Measurements from ENCODE around the gene PEAR1. TPM values are rescaled to one million over a fixed set of nuclear protein-coding genes. Genes with fewer than 3 reads are reported as not detected.

The PEAR1 gene
- total RNA-seq, 1 experiment from 2014 or later = 0.39 TPM

- Histone ChIP-seq H3K79me1 (ENCODE audit: insufficient read depth, low read depth, low read length, poor library complexity, severe bottlenecking) (no peaks in the 10 kb centered on the region), H4K5ac (ENCODE audit: insufficient read length, low read depth, low read length) (no peak overlapping the region), H3K23me2 (ENCODE audit: insufficient read length, low read depth, low read length, poor library complexity, severe bottlenecking) (no peaks in the 10 kb centered on the region), H2BK15ac (ENCODE audit: low read depth, low read length) (no peak overlapping the region), H4K20me1 (ENCODE audit: control insufficient read depth, insufficient read depth, insufficient read length) (no peaks in the 10 kb centered on the region), H4K8ac (replicated peaks; ENCODE audit: insufficient read length, low read depth, low read length) (no peak overlapping the region), H4K91ac (ENCODE audit: insufficient read length, low read depth, low read length) (no peak overlapping the region), H3T11ph (ENCODE audit: low read length) (no peak overlapping the region), H3K9me3 (ENCODE audit: control insufficient read depth, low read depth, low read length) (no peaks in the 10 kb centered on the region), H2BK12ac (ENCODE audit: insufficient read length, low read depth, low read length) (no peak overlapping the region), H3K4ac (ENCODE audit: low read depth, low read length) (no peak overlapping the region), H3K9ac (ENCODE audit: extremely low read depth, insufficient read length, low read length) (no peak overlapping the region), H2AFZ (ENCODE audit: low read length) (no peak overlapping the region), H3K79me2 (ENCODE audit: insufficient read depth, low read length) (no peaks in the 10 kb centered on the region), H3K27ac (ENCODE audit: insufficient read length, low read depth, low read length) (no peak overlapping the region), H2BK5ac (ENCODE audit: insufficient read length, low read length) (no peak overlapping the region), H3K4me1 (ENCODE audit: insufficient read depth, low read length) (no peaks in the 10 kb centered on the region), H2BK20ac (ENCODE audit: low read depth, low read length, poor library complexity, severe bottlenecking) (no peak overlapping the region), H2BK120ac (ENCODE audit: low read depth, low read length, poor library complexity, severe bottlenecking) (no peak overlapping the region), H3K27me3 (ENCODE audit: insufficient read depth, low read length) (peaks cover 15% of the 10 kb centered on the region; the same call in 1 of the 2 replicates), H2AK5ac (ENCODE audit: insufficient read length, low read length) (no peak overlapping the region), H3K14ac (ENCODE audit: insufficient read depth, low read length) (no peak overlapping the region; the same call in 1 of the 2 replicates), H3K18ac (ENCODE audit: insufficient read length, low read depth, low read length) (no peak overlapping the region), H3K23ac (ENCODE audit: insufficient read length, low read depth, low read length) (no peak overlapping the region), H3K56ac (ENCODE audit: insufficient read length, low read depth, low read length) (no peak overlapping the region), H3K4me2 (ENCODE audit: insufficient read depth, insufficient read length, low read length) (no peak overlapping the region)
- TF ChIP-seq, protein P1, sequence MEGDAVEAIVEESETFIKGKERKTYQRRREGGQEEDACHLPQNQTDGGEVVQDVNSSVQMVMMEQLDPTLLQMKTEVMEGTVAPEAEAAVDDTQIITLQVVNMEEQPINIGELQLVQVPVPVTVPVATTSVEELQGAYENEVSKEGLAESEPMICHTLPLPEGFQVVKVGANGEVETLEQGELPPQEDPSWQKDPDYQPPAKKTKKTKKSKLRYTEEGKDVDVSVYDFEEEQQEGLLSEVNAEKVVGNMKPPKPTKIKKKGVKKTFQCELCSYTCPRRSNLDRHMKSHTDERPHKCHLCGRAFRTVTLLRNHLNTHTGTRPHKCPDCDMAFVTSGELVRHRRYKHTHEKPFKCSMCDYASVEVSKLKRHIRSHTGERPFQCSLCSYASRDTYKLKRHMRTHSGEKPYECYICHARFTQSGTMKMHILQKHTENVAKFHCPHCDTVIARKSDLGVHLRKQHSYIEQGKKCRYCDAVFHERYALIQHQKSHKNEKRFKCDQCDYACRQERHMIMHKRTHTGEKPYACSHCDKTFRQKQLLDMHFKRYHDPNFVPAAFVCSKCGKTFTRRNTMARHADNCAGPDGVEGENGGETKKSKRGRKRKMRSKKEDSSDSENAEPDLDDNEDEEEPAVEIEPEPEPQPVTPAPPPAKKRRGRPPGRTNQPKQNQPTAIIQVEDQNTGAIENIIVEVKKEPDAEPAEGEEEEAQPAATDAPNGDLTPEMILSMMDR (conservative IDR thresholded peaks at IDR 0.05) = no peak
- Mint-ChIP-seq H3K9me3 (no peaks in the 10 kb centered on the region; a peak in 1 of 5 replicates), H3K27me3 (ENCODE audit: low read depth) (peaks cover 77% of the 10 kb centered on the region), H3K27ac (no peak overlapping the region), H3K4me3 (no peak overlapping the region), H3K36me3 (ENCODE audit: insufficient read depth in 1 of 3, low read depth in 3 of 3) (no peaks in the 10 kb centered on the region), H3K4me1 (peaks cover 16 to 40% of the 10 kb centered on the region in 2 experiments)
- WGBS (ENCODE audit: extremely low coverage, insufficient read length, low lambda C conversion rate) = no CpG with 5 or more reads among the region's 16 CpGs
- DNase-seq = peak; percentile 54
Measured at GRCh38 chr1:156896490-156897033, 3.0 kb downstream of the PEAR1 start.
